Measurements from ENCODE around the gene SEMA3B.

GRCh38 chr3:50319181-50319893 lies 50.4 kb downstream of the SEMA3B start:
- TF ChIP-seq GATA2 (IDR thresholded peaks at IDR 0.05; ENCODE audit: low read depth, low read length) (no peak), GATA3 (IDR thresholded peaks at IDR 0.05; ENCODE audit: low read depth, low read length) (no peak)

Data from SH-SY5Y (cell line).